MM.1S (cell line): ENCODE data around the gene HMGN2.

Experiments used
- DNase-seq: peaks from one replicate; pipeline ENCODE4 v3.0.0-alpha.2; 2015
- H2AFZ ChIP-seq: fragments of 300-600 bp; sonication (generic); 2 replicates; pipeline ENCODE4 v1.6.0; 2016; ENCODE audit warnings: antibody characterized with exemption, low read length
- H3F3A ChIP-seq: fragments of 300-600 bp; sonication (generic); 2 replicates; pipeline ENCODE4 v1.6.1; 2016; ENCODE audit warnings: mild to moderate bottlenecking, antibody characterized with exemption, low read length, moderate library complexity, mixed read lengths; ENCODE audit not compliant: insufficient read depth
- H3K27ac ChIP-seq: fragments of 300-600 bp; sonication (generic); 2 replicates; pipeline ENCODE4 v1.5.1; 2016; ENCODE audit warnings: mild to moderate bottlenecking, low read length
- H3K27me3 ChIP-seq: fragments of 300-600 bp; sonication (generic); replicated peaks from 2 replicates; pipeline ENCODE4 v1.6.0; 2016; ENCODE audit warnings: low read length; ENCODE audit not compliant: insufficient read depth
- H3K36me3 ChIP-seq: fragments of 300-600 bp; sonication (generic); replicated peaks from 2 replicates; pipeline ENCODE4 v1.6.1; 2016; ENCODE audit warnings: mild to moderate bottlenecking, low read length, mixed read lengths; ENCODE audit not compliant: insufficient read depth
- H3K4me1 ChIP-seq: fragments of 300-600 bp; sonication (generic); 2 replicates; pipeline ENCODE4 v1.6.1; 2016; ENCODE audit warnings: low read length, mixed read lengths
- H3K4me2 ChIP-seq: fragments of 300-600 bp; sonication (generic); 2 replicates; pipeline ENCODE4 v1.6.0; 2016; ENCODE audit warnings: low read depth, low read length
- H3K4me3 ChIP-seq: fragments of 300-600 bp; sonication (generic); 2 replicates; pipeline ENCODE4 v1.5.1; 2016; ENCODE audit warnings: low read length, mixed read lengths
- H3K79me2 ChIP-seq: fragments of 300-600 bp; sonication (generic); 2 replicates; pipeline ENCODE4 v1.6.1; 2016; ENCODE audit warnings: mixed run types, low read length, mixed read lengths
- H3K9ac ChIP-seq: fragments of 300-600 bp; sonication (generic); 2 replicates; pipeline ENCODE4 v1.6.1; 2016; ENCODE audit warnings: low read length, mixed read lengths
- H3K9me2 ChIP-seq: fragments of 300-600 bp; sonication (generic); replicated peaks from 2 replicates; pipeline ENCODE4 v1.6.1; 2016; ENCODE audit warnings: mild to moderate bottlenecking, low read length, mixed read lengths; ENCODE audit not compliant: insufficient read depth
- H3K9me3 ChIP-seq: fragments of 300-600 bp; sonication (generic); replicated peaks from 2 replicates; pipeline ENCODE4 v1.6.1; 2016; ENCODE audit warnings: mild to moderate bottlenecking, low read length, mixed read lengths; ENCODE audit not compliant: insufficient read depth
- H4K20me1 ChIP-seq: fragments of 300-600 bp; sonication (generic); 2 replicates; pipeline ENCODE4 v1.6.1; 2016; ENCODE audit warnings: mild to moderate bottlenecking, low read length, moderate library complexity, mixed read lengths; ENCODE audit not compliant: insufficient read depth
- CTCF ChIP-seq: fragments of 300-600 bp; sonication (generic); IDR thresholded peaks from 2 replicates; pipeline ENCODE4 v1.5.1; 2016; ENCODE audit warnings: antibody characterized with exemption, low read length, mixed read lengths
- EZH2 ChIP-seq: fragments of 300-600 bp; sonication (generic); optimal IDR thresholded peaks from 2 replicates; pipeline ENCODE3; 2017; ENCODE audit warnings: low read depth, mild to moderate bottlenecking, antibody characterized with exemption, low read length, mixed read lengths
- EZH2phosphoT487 ChIP-seq: fragments of 300-600 bp; sonication (generic); IDR thresholded peaks from 2 replicates; pipeline ENCODE4 v1.6.1; 2018; ENCODE audit warnings: antibody characterized with exemption, low read length

Gene HMGN2

DNA sequence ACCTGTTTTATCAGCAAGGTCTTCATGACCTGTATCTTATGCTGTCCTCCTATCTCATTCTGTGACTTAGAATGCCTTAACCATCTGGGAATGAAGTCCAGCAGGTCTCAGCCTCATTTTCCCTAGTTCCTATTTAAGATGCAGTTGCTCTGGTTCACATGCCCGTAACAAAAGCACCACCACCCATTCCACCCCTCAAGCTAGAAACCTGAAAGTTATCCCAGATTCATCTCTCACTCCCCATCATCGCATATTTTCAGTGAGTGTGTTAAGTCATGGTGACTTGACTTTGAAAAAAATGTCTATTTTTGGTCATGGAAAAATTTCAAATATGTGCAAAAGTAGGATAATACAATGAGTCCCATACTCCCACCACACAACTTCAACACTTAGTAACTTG, 11.7 kb downstream of the HMGN2 start:
- Histone ChIP-seq H3K4me2 (no peak overlapping the region), H3K9me2 (no peaks in the 10 kb centered on the region), H3K36me3 (no peaks in the 10 kb centered on the region), H3F3A (no peaks in the 10 kb centered on the region), H3K4me3 (no peak overlapping the region), H3K9me3 (no peaks in the 10 kb centered on the region), H3K27me3 (no peaks in the 10 kb centered on the region), H3K27ac (no peak overlapping the region), H3K79me2 (no peaks in the 10 kb centered on the region), H4K20me1 (no peaks in the 10 kb centered on the region), H2AFZ (no peak overlapping the region), H3K9ac (no peak overlapping the region), H3K4me1 (no peaks in the 10 kb centered on the region)
- TF ChIP-seq CTCF (no peak), EZH2 (no peak), EZH2phosphoT487 (no peak)
- DNase-seq: no peak

DNA sequence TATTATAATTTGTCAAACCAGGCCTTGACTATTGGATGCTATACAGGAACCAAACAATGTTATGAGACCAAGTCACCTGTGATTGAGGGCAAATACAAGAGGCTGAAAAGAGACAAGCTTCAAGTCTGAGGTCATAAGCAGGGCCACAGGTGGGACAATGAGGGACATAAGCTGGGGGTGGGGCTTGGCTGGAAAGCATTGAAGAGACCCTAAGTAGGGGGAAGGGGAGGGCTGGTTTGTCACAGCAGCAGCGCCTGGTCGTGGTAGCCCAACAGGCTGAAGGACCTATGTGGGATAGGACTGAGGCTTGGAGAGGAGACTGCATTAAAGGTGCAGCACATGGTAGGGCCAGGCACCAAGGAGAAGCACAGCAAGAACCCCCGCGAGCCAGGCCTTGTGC, 17.9 kb downstream of the HMGN2 start:
- H3K79me2 ChIP-seq: no peaks in the 10 kb centered on the region

GRCh38 chr1:26493267-26493666, 21.0 kb downstream of the HMGN2 start:
- H3K27ac ChIP-seq: no peak overlapping the region
- no peak for TF ChIP-seq EZH2phosphoT487
- no peak for TF ChIP-seq CTCF
- no peak for TF ChIP-seq EZH2

More for the DNA sequence above, 17.9 kb downstream of the HMGN2 start:
- H3K9ac ChIP-seq: no peak overlapping the region
- TF ChIP-seq CTCF: no peak
- TF ChIP-seq EZH2: no peak
- no peak for TF ChIP-seq EZH2phosphoT487
- H3K36me3 ChIP-seq: no peaks in the 10 kb centered on the region
- no peak overlapping the region for H3K4me3 ChIP-seq
- no peaks in the 10 kb centered on the region for H3K4me1 ChIP-seq
- DNase-seq: no peak
- no peaks in the 10 kb centered on the region for H4K20me1 ChIP-seq
- H3K9me2 ChIP-seq: no peaks in the 10 kb centered on the region
- H3K27ac ChIP-seq: no peak overlapping the region
- H2AFZ ChIP-seq: no peak overlapping the region
- no peaks in the 10 kb centered on the region for H3K27me3 ChIP-seq
- no peaks in the 10 kb centered on the region for H3F3A ChIP-seq
- H3K4me2 ChIP-seq: no peak overlapping the region
- no peaks in the 10 kb centered on the region for H3K9me3 ChIP-seq

More at GRCh38 chr1:26493267-26493666, 21.0 kb downstream of the HMGN2 start:
- Histone ChIP-seq H2AFZ (no peak overlapping the region), H3K9me2 (no peaks in the 10 kb centered on the region), H3K36me3 (no peaks in the 10 kb centered on the region), H3K27me3 (no peaks in the 10 kb centered on the region), H3K4me2 (no peak overlapping the region), H3K79me2 (no peaks in the 10 kb centered on the region), H3K9me3 (no peaks in the 10 kb centered on the region), H3K4me1 (no peaks in the 10 kb centered on the region), H4K20me1 (no peaks in the 10 kb centered on the region), H3F3A (no peaks in the 10 kb centered on the region), H3K4me3 (no peak overlapping the region), H3K9ac (no peak overlapping the region)
- no peak for DNase-seq
